Stomach (tissue), 9 donors: ENCODE measurements around the gene TMEM219. TPM values are rescaled to one million over a fixed set of nuclear protein-coding genes. Genes with fewer than 3 reads are reported as not detected.
"Not testable (repeated sequence)": the region's sequence is repeated elsewhere in the genome, so short reads cannot be mapped to it uniquely, and the experiment has no call there.

Experiments used
- DNase-seq, 2 donors: peaks; one replicate each; pipeline versions ENCODE4 v3.0.0 to v3.0.0-alpha.2; 2013 to 2019
- H3K27ac ChIP-seq, 5 donors: fragments of 200-600 bp in 4 of 5; sonication (generic) in 4 of 5; one replicate each; pipeline ENCODE4 v1.5.1; 2013 to 2019; ENCODE audit warnings: mild to moderate bottlenecking in 1 of 5, moderate library complexity in 1 of 5
- H3K27me3 ChIP-seq, 3 donors: fragments of 200-600 bp; sonication (generic); one replicate each; pipeline ENCODE4 v1.5.1; 2017 to 2019; ENCODE audit warnings: mixed run types in 1 of 3
- H3K36me3 ChIP-seq, 4 donors: fragments of 200-600 bp; sonication (generic); 1 replicate in 3 of 4; 2 replicates in 1 of 4; pipeline ENCODE4 v1.5.1; 2016 to 2019
- H3K4me1 ChIP-seq, 4 donors: fragments of 200-600 bp; sonication (generic); one replicate each; pipeline ENCODE4 v1.5.1; 2016 to 2019
- H3K4me3 ChIP-seq, 4 donors: fragments of 200-600 bp; sonication (generic) in 3 of 4; one replicate each; pipeline ENCODE4 v1.5.1; 2016 to 2019; ENCODE audit warnings: mild to moderate bottlenecking in 1 of 4
- H3K9me3 ChIP-seq, 4 donors: fragments of 200-600 bp; sonication (generic); one replicate each; pipeline ENCODE4 v1.5.1; 2016 to 2019
- EP300 ChIP-seq: sonication (generic); formaldehyde crosslinking; IDR thresholded peaks from one replicate; pipeline ENCODE4 v1.6.1; 2017; ENCODE audit warnings: antibody characterized with exemption
- POLR2A ChIP-seq, 4 donors: fragments of 450-650 bp; IDR thresholded peaks; one replicate each; pipeline ENCODE4 v1.6.1; 2016; ENCODE audit warnings: antibody characterized with exemption in 4 of 4, control low read depth in 2 of 4, mild to moderate bottlenecking in 1 of 4, moderate library complexity in 1 of 4
- POLR2AphosphoS5 ChIP-seq, 3 donors: sonication (generic); formaldehyde crosslinking; IDR thresholded peaks; one replicate each; pipeline ENCODE4 v1.6.1; 2016; ENCODE audit warnings: antibody characterized with exemption in 3 of 3
- WGBS, 5 donors: extraction: QIAGEN DNeasy Blood & Tissue Kit in 3 of 5; methylation state at CpG; one replicate each; pipeline versions ENCODE4 v1.1.5 to v1.1.7; 2013 to 2018; 5-methylcytosine and 5-hydroxymethylcytosine counted together
- intact Hi-C: fragments of 100-400 bp; cut with DNase I; formaldehyde crosslinking; loops from one replicate; pipeline ENCODE4 v1.15.1; 2023; ENCODE audit warnings: low total_unique reads
- polyA plus RNA-seq, 3 donors: library from polyadenylated mRNA; stranded (reverse); fragments of 200-250 nt; gene quantifications; one replicate each; pipeline ENCODE4 v1.2.3, GENCODE V29; 2013
- total RNA-seq, 5 donors: library from RNA; depleted of rRNA; stranded (reverse); fragments of >200 nt; gene quantifications; one replicate each; pipeline versions ENCODE4 v1.1.0 to v1.2.3, GENCODE V29; 2014 to 2016
- TF ChIP-seq, protein P1 (sequence below), 7 experiments: fragments of 450-650 bp in 4 of 7; fragments of 200-600 bp in 3 of 7; sonication (generic) in 3 of 7; IDR thresholded peaks; one replicate each; pipeline ENCODE4 v1.5.1; 2016 to 2019; ENCODE audit warnings: antibody characterized with exemption in 7 of 7, control low read depth in 2 of 7, mild to moderate bottlenecking in 1 of 7
- donor health status: healthy with polysubstance abuse.
- donor health status: Bipolar disorder and iron deficiency.
- donor health status: healthy.

Gene TMEM219
- total and polyA plus RNA-seq, 8 donors = 32.1 to 286 (median 139) TPM

- Histone ChIP-seq H3K9me3 (no peaks in the 10 kb centered on the region), H3K4me1 (peaks cover 9 to 16% (median 13%) of the 10 kb centered on the region in 4 donors), H3K4me3 (no peak overlapping the region), H3K36me3 (no peaks in the 10 kb centered on the region), H3K27ac (no peak overlapping the region), H3K27me3 (peaks cover 0 to 12% (median 8%) of the 10 kb centered on the region in 3 donors)
- WGBS, 5 donors = 57 to 68% (median 60%) methylated on average over 8 of the region's 8 CpGs
- no peak for TF ChIP-seq EP300
- no peak for TF ChIP-seq POLR2A (IDR thresholded peaks at IDR 0.05)
- TF ChIP-seq POLR2AphosphoS5 (IDR thresholded peaks at IDR 0.05) = no peak
- TF ChIP-seq, protein P1, sequence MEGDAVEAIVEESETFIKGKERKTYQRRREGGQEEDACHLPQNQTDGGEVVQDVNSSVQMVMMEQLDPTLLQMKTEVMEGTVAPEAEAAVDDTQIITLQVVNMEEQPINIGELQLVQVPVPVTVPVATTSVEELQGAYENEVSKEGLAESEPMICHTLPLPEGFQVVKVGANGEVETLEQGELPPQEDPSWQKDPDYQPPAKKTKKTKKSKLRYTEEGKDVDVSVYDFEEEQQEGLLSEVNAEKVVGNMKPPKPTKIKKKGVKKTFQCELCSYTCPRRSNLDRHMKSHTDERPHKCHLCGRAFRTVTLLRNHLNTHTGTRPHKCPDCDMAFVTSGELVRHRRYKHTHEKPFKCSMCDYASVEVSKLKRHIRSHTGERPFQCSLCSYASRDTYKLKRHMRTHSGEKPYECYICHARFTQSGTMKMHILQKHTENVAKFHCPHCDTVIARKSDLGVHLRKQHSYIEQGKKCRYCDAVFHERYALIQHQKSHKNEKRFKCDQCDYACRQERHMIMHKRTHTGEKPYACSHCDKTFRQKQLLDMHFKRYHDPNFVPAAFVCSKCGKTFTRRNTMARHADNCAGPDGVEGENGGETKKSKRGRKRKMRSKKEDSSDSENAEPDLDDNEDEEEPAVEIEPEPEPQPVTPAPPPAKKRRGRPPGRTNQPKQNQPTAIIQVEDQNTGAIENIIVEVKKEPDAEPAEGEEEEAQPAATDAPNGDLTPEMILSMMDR (IDR thresholded peaks at IDR 0.05) = no peak
- no peak for DNase-seq
- intact Hi-C loops = no loop called here
These were observed 54.8 kb downstream of the TMEM219 start for GRCh38 chr16:30016555-30017276.

DNA sequence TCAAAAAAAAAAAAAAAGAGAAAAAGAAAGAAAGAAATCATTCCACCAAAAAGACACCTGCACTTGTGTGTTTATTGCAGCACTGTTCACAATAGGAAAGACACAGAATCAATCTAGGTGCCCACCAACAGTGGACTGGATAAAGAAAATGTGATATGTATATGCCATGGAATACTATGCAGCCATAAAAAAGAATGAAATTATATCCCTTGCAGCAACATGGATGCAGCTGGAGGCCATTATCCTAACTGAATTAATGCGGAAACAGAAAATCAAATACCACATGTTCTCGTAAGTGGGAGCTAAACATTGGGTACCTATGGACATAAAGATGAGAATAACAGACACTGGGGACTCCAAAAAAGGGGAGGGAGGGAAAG lies 55.4 kb downstream of the TMEM219 start:
- Histone ChIP-seq H3K4me3 (no peak overlapping the region), H3K4me1 (peaks cover 7 to 14% (median 12%) of the 10 kb centered on the region in 4 donors), H3K9me3 (no peaks in the 10 kb centered on the region), H3K36me3 (no peaks in the 10 kb centered on the region), H3K27me3 (peaks cover 0 to 7% (median 2%) of the 10 kb centered on the region in 3 donors), H3K27ac (no peak overlapping the region)
- no peak for DNase-seq
- intact Hi-C loops = no loop called here
- no peak for TF ChIP-seq EP300
- TF ChIP-seq, protein P1 (IDR thresholded peaks at IDR 0.05) = no peak
- no peak for TF ChIP-seq POLR2A (IDR thresholded peaks at IDR 0.05)
- TF ChIP-seq POLR2AphosphoS5 (IDR thresholded peaks at IDR 0.05) = no peak
- whole genome bisulfite sequencing, 5 donors = 95 to 99% (median 98%) methylated on average over 2 of the region's 2 CpGs

GRCh38 chr16:30017937-30018336 lies 56.1 kb downstream of the TMEM219 start:
- intact Hi-C loops = not testable (repeated sequence)

DNA sequence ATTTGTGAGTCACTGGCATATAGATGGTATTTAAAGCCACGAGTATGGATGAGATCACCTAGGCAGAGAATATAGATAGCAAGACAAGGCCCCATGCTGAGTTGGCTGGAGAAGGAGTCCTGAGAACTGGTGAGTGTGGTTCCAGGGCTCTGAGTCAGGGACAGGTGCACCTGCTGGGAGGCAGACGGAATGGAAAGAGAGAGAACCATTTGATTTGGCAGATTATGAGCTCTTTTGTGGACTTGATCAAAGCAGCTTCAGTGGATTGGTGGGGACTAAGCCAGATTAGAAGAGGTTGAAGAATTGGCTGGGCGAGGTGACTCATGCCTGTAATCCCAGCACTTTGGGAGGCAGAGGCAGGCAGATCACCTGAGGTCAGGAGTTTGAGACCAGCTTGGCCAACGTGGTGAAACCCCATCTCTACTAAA lies 56.9 kb downstream of the TMEM219 start:
- no peak overlapping the region for H3K4me3 ChIP-seq
- 53 to 63% (median 55%) methylated on average over 4 of the region's 4 CpGs for WGBS, 5 donors
- intact Hi-C loops = no loop called here
- no peaks in the 10 kb centered on the region for H3K27me3 ChIP-seq
- H3K36me3 ChIP-seq = no peaks in the 10 kb centered on the region
- peaks cover 7 to 14% (median 12%) of the 10 kb centered on the region in 4 donors for H3K4me1 ChIP-seq
- no peaks in the 10 kb centered on the region for H3K9me3 ChIP-seq
- TF ChIP-seq EP300 (no peak), POLR2AphosphoS5 (IDR thresholded peaks at IDR 0.05) (no peak), POLR2A (IDR thresholded peaks at IDR 0.05) (no peak)
- TF ChIP-seq, protein P1 (IDR thresholded peaks at IDR 0.05) = no peak
- no peak overlapping the region for H3K27ac ChIP-seq
- no peak for DNase-seq

More at GRCh38 chr16:30017937-30018336, 56.1 kb downstream of the TMEM219 start:
- not testable (repeated sequence) for H3K27ac ChIP-seq, H3K4me3 ChIP-seq, DNase-seq, H3K36me3 ChIP-seq, H3K27me3 ChIP-seq, H3K9me3 ChIP-seq
- H3K4me1 ChIP-seq = peaks cover 7 to 14% (median 12%) of the 10 kb centered on the region in 4 donors
- WGBS, 5 donors = 82 to 93% (median 84%) methylated on average over 3 to 4 of the region's 4 CpGs

Other genes with a start within 250 kb of the TMEM219 start
- gene C16orf54, start 216.1 kb upstream of the TMEM219 start, total RNA-seq = 1 to 10 TPM in 2 of 5 donors, under 1 TPM in 1, not detected in 2; 0.37 to 3.5 (median 2.3) TPM
- under 1 TPM; 0.48 to 1.00 (median 0.92) TPM for gene C16orf54, start 216.1 kb upstream of the TMEM219 start, polyA plus RNA-seq
- 10 to 100 TPM in 1 of 5 donors, 1 to 10 TPM in 1, not detected in 3; 1.1 to 33.6 TPM for gene ZG16, start 183.8 kb upstream of the TMEM219 start, total RNA-seq
- gene ZG16, start 183.8 kb upstream of the TMEM219 start, polyA plus RNA-seq = under 1 TPM in 1 of 3 donors, not detected in 2; 0.76 TPM
- gene KIF22, start 171.3 kb upstream of the TMEM219 start, total RNA-seq = 100 to 1,000 TPM in 1 of 5 donors, 10 to 100 TPM in 4; 11.1 to 229 (median 26.8) TPM
- gene KIF22, start 171.3 kb upstream of the TMEM219 start, polyA plus RNA-seq = 10 to 100 TPM; 53.6 to 88.5 (median 59.2) TPM
- 100 to 1,000 TPM in 4 of 5 donors, 10 to 100 TPM in 1; 11.7 to 865 (median 117) TPM for gene MAZ, start 155.6 kb upstream of the TMEM219 start, total RNA-seq
- gene MAZ, start 155.6 kb upstream of the TMEM219 start, polyA plus RNA-seq = 100 to 1,000 TPM in 2 of 3 donors, 10 to 100 TPM in 1; 79.9 to 160 (median 102) TPM
- gene PRRT2, start 149.9 kb upstream of the TMEM219 start, total RNA-seq = 10 to 100 TPM in 1 of 5 donors, 1 to 10 TPM in 2, not detected in 2; 4.0 to 17.4 (median 4.6) TPM
- gene PRRT2, start 149.9 kb upstream of the TMEM219 start, polyA plus RNA-seq = under 1 TPM in 2 of 3 donors, not detected in 1; 0.62 to 0.83 TPM
- gene PAGR1, start 145.9 kb upstream of the TMEM219 start, total RNA-seq = 100 to 1,000 TPM in 1 of 5 donors, 10 to 100 TPM in 3, 1 to 10 TPM in 1; 7.1 to 124 (median 19.8) TPM
- 10 to 100 TPM; 24.0 to 31.6 (median 27.1) TPM for gene PAGR1, start 145.9 kb upstream of the TMEM219 start, polyA plus RNA-seq
- gene MVP, start 141.6 kb upstream of the TMEM219 start, total RNA-seq = 100 to 1,000 TPM in 4 of 5 donors, 10 to 100 TPM in 1; 92.2 to 453 (median 154) TPM
- gene MVP, start 141.6 kb upstream of the TMEM219 start, polyA plus RNA-seq = 100 to 1,000 TPM; 101 to 122 (median 116) TPM
- gene CDIPT, start 98.9 kb upstream of the TMEM219 start, total RNA-seq = 10 to 100 TPM in 4 of 5 donors, 1 to 10 TPM in 1; 2.3 to 91.5 (median 54.5) TPM
- gene CDIPT, start 98.9 kb upstream of the TMEM219 start, polyA plus RNA-seq = 10 to 100 TPM; 51.6 to 72.6 (median 53.9) TPM
- gene SEZ6L2, start 62.5 kb upstream of the TMEM219 start, total RNA-seq = 10 to 100 TPM in 2 of 5 donors, 1 to 10 TPM in 2, not detected in 1; 6.2 to 31.4 (median 12.0) TPM
- 1 to 10 TPM; 1.5 to 7.7 (median 7.6) TPM for gene SEZ6L2, start 62.5 kb upstream of the TMEM219 start, polyA plus RNA-seq
- 10 to 100 TPM in 1 of 5 donors, 1 to 10 TPM in 2, not detected in 2; 4.5 to 11.0 (median 8.4) TPM for gene ASPHD1, start 61.6 kb upstream of the TMEM219 start, total RNA-seq
- gene ASPHD1, start 61.6 kb upstream of the TMEM219 start, polyA plus RNA-seq = 10 to 100 TPM; 11.6 to 29.8 (median 15.7) TPM
- 100 to 1,000 TPM in 1 of 5 donors, 10 to 100 TPM in 4; 15.4 to 182 (median 35.3) TPM for gene KCTD13, start 35.9 kb upstream of the TMEM219 start, total RNA-seq
- 10 to 100 TPM in 1 of 3 donors, 1 to 10 TPM in 2; 6.3 to 14.3 (median 7.4) TPM for gene KCTD13, start 35.9 kb upstream of the TMEM219 start, polyA plus RNA-seq
- 100 to 1,000 TPM in 1 of 5 donors, 10 to 100 TPM in 4; 33.8 to 135 (median 36.6) TPM for gene TAOK2, start 11.8 kb downstream of the TMEM219 start, total RNA-seq
- gene TAOK2, start 11.8 kb downstream of the TMEM219 start, polyA plus RNA-seq = 10 to 100 TPM; 12.5 to 22.6 (median 14.5) TPM
- 10 to 100 TPM in 1 of 5 donors, 1 to 10 TPM in 4; 1.8 to 13.4 (median 5.1) TPM for gene HIRIP3, start 33.5 kb downstream of the TMEM219 start, total RNA-seq
- 10 to 100 TPM; 13.6 to 14.8 (median 13.7) TPM for gene HIRIP3, start 33.5 kb downstream of the TMEM219 start, polyA plus RNA-seq
- 100 to 1,000 TPM in 1 of 5 donors, 10 to 100 TPM in 3, 1 to 10 TPM in 1; 3.5 to 319 (median 18.2) TPM for gene INO80E, start 34.2 kb downstream of the TMEM219 start, total RNA-seq
- 100 to 1,000 TPM in 1 of 3 donors, 10 to 100 TPM in 2; 45.7 to 109 (median 59.0) TPM for gene INO80E, start 34.2 kb downstream of the TMEM219 start, polyA plus RNA-seq
- 10 to 100 TPM in 1 of 5 donors, under 1 TPM in 1, not detected in 3; 0.72 to 20.9 TPM for gene DOC2A, start 48.9 kb downstream of the TMEM219 start, total RNA-seq
- gene DOC2A, start 48.9 kb downstream of the TMEM219 start, polyA plus RNA-seq = 1 to 10 TPM in 1 of 3 donors, under 1 TPM in 1, not detected in 1; 0.75 to 2.8 TPM
- not detected for gene C16orf92, start 61.1 kb downstream of the TMEM219 start, total RNA-seq
- not detected for gene C16orf92, start 61.1 kb downstream of the TMEM219 start, polyA plus RNA-seq
- gene TLCD3B, start 69.2 kb downstream of the TMEM219 start, total RNA-seq = under 1 TPM in 1 of 5 donors, not detected in 4; 0.92 TPM
- under 1 TPM in 1 of 3 donors, not detected in 2; 0.18 TPM for gene TLCD3B, start 69.2 kb downstream of the TMEM219 start, polyA plus RNA-seq
- 1,000 to 10,000 TPM in 1 of 5 donors, 100 to 1,000 TPM in 4; 180 to 2,515 (median 698) TPM for gene ALDOA, start 103.7 kb downstream of the TMEM219 start, total RNA-seq
- gene ALDOA, start 103.7 kb downstream of the TMEM219 start, polyA plus RNA-seq = 1,000 to 10,000 TPM in 1 of 3 donors, 100 to 1,000 TPM in 2; 740 to 1,310 (median 887) TPM
- gene PPP4C, start 113.9 kb downstream of the TMEM219 start, total RNA-seq = 10 to 100 TPM; 21.4 to 86.1 (median 63.6) TPM
- gene PPP4C, start 113.9 kb downstream of the TMEM219 start, polyA plus RNA-seq = 100 to 1,000 TPM in 1 of 3 donors, 10 to 100 TPM in 2; 76.1 to 118 (median 93.3) TPM
- gene TBX6, start 129.8 kb downstream of the TMEM219 start, total RNA-seq = 10 to 100 TPM in 1 of 5 donors, 1 to 10 TPM in 1, not detected in 3; 3.8 to 25.0 TPM
- 1 to 10 TPM; 1.1 to 2.5 (median 2.1) TPM for gene TBX6, start 129.8 kb downstream of the TMEM219 start, polyA plus RNA-seq
- gene YPEL3, start 134.1 kb downstream of the TMEM219 start, total RNA-seq = 100 to 1,000 TPM in 1 of 5 donors, 10 to 100 TPM in 4; 13.9 to 116 (median 37.9) TPM
- gene YPEL3, start 134.1 kb downstream of the TMEM219 start, polyA plus RNA-seq = 100 to 1,000 TPM; 103 to 162 (median 111) TPM
- gene GDPD3, start 151.5 kb downstream of the TMEM219 start, total RNA-seq = 100 to 1,000 TPM in 1 of 5 donors, 1 to 10 TPM in 4; 1.8 to 178 (median 7.2) TPM
- 10 to 100 TPM in 1 of 3 donors, 1 to 10 TPM in 2; 4.4 to 15.9 (median 4.6) TPM for gene GDPD3, start 151.5 kb downstream of the TMEM219 start, polyA plus RNA-seq
- gene MAPK3, start 161.1 kb downstream of the TMEM219 start, total RNA-seq = 100 to 1,000 TPM in 3 of 5 donors, 10 to 100 TPM in 2; 21.5 to 290 (median 111) TPM
- gene MAPK3, start 161.1 kb downstream of the TMEM219 start, polyA plus RNA-seq = 100 to 1,000 TPM in 1 of 3 donors, 10 to 100 TPM in 2; 39.9 to 203 (median 68.2) TPM
- gene CORO1A, start 221.5 kb downstream of the TMEM219 start, total RNA-seq = 10 to 100 TPM; 13.0 to 30.3 (median 18.7) TPM
- gene CORO1A, start 221.5 kb downstream of the TMEM219 start, polyA plus RNA-seq = 10 to 100 TPM; 34.2 to 42.5 (median 37.3) TPM
- 100 to 1,000 TPM in 2 of 5 donors, 10 to 100 TPM in 2, not detected in 1; 21.3 to 415 (median 168) TPM for gene BOLA2B, start 231.6 kb downstream of the TMEM219 start, total RNA-seq
- gene BOLA2B, start 231.6 kb downstream of the TMEM219 start, polyA plus RNA-seq = 100 to 1,000 TPM; 281 to 322 (median 321) TPM
- gene SLX1A, start 231.8 kb downstream of the TMEM219 start, total RNA-seq = 10 to 100 TPM in 3 of 5 donors, 1 to 10 TPM in 2; 2.3 to 86.9 (median 19.0) TPM
- 10 to 100 TPM; 80.8 to 86.0 (median 84.2) TPM for gene SLX1A, start 231.8 kb downstream of the TMEM219 start, polyA plus RNA-seq
- gene SULT1A3, start 237.2 kb downstream of the TMEM219 start, total RNA-seq = 100 to 1,000 TPM in 1 of 5 donors, 10 to 100 TPM in 3, 1 to 10 TPM in 1; 4.2 to 118 (median 63.6) TPM
- gene SULT1A3, start 237.2 kb downstream of the TMEM219 start, polyA plus RNA-seq = 10 to 100 TPM; 23.8 to 53.2 (median 42.2) TPM